Measurements from ENCODE around the gene PLOD1. TPM values are rescaled to one million over a fixed set of nuclear protein-coding genes. Genes with fewer than 3 reads are reported as not detected.

Gene PLOD1
- total and polyA plus RNA-seq, 4 donors: 48.0 to 82.9 (median 63.9) TPM

GRCh38 chr1:12021616-12022015 lies 87.1 kb downstream of the PLOD1 start:
- Histone ChIP-seq H3K9me3 (ENCODE audit: control insufficient read depth in 4 of 4, low read length in 3 of 4) (no peaks in the 10 kb centered on the region), H3K4me1 (ENCODE audit: control insufficient read depth in 4 of 4, insufficient read depth in 4 of 4, low read length in 3 of 4) (peaks cover 0 to 9% (median 6%) of the 10 kb centered on the region in 4 donors), H3K9ac (ENCODE audit: low read depth in 1 of 2, low read length in 2 of 2) (no peak overlapping the region), H3K36me3 (ENCODE audit: control insufficient read depth in 4 of 4, insufficient read depth in 3 of 4, low read depth in 1 of 4, low read length in 3 of 4) (peaks cover 1 to 22% (median 9%) of the 10 kb centered on the region in 4 donors), H3K4me3 (ENCODE audit: low read depth in 1 of 3, low read length in 3 of 3) (no peak overlapping the region), H3K27me3 (ENCODE audit: control insufficient read depth in 4 of 4, insufficient read depth in 4 of 4, low read length in 3 of 4) (no peaks in the 10 kb centered on the region), H3K27ac (ENCODE audit: low read depth in 1 of 2, low read length in 2 of 2) (no peak overlapping the region)
- TF ChIP-seq FOXA1 (IDR thresholded peaks at IDR 0.05): no peak
- TF ChIP-seq HNF4G (IDR thresholded peaks at IDR 0.05): no peak
- TF ChIP-seq RXRA (IDR thresholded peaks at IDR 0.05): no peak
- DNase-seq (ENCODE audit: low spot score): no peak
- WGBS: 97% methylated on average over 9 of the region's 9 CpGs

- Histone ChIP-seq H3K27ac (ENCODE audit: low read depth in 1 of 2, low read length in 2 of 2) (no peak overlapping the region), H3K4me3 (ENCODE audit: low read depth in 1 of 3, low read length in 3 of 3) (no peak overlapping the region), H3K9me3 (ENCODE audit: control insufficient read depth in 4 of 4, low read length in 3 of 4) (no peaks in the 10 kb centered on the region), H3K36me3 (ENCODE audit: control insufficient read depth in 4 of 4, insufficient read depth in 3 of 4, low read depth in 1 of 4, low read length in 3 of 4) (peaks cover 1 to 24% (median 9%) of the 10 kb centered on the region in 4 donors), H3K4me1 (ENCODE audit: control insufficient read depth in 4 of 4, insufficient read depth in 4 of 4, low read length in 3 of 4) (peaks cover 0 to 9% (median 6%) of the 10 kb centered on the region in 4 donors), H3K9ac (ENCODE audit: low read depth in 1 of 2, low read length in 2 of 2) (no peak overlapping the region), H3K27me3 (ENCODE audit: control insufficient read depth in 4 of 4, insufficient read depth in 4 of 4, low read length in 3 of 4) (no peaks in the 10 kb centered on the region)
- no peak for DNase-seq (ENCODE audit: low spot score)
- TF ChIP-seq SP1 (IDR thresholded peaks at IDR 0.05): no peak
- no peak for TF ChIP-seq ATF3 (IDR thresholded peaks at IDR 0.05)
- no peak for TF ChIP-seq FOXA1 (IDR thresholded peaks at IDR 0.05)
- no peak for TF ChIP-seq YY1 (IDR thresholded peaks at IDR 0.05)
- TF ChIP-seq NR2F2 (IDR thresholded peaks at IDR 0.05): no peak
- no peak for TF ChIP-seq MAX (IDR thresholded peaks at IDR 0.05)
- no peak for TF ChIP-seq TAF1 (conservative IDR thresholded peaks at IDR 0.05)
- TF ChIP-seq JUND (IDR thresholded peaks at IDR 0.05): no peak
- WGBS: 98% methylated on average over 14 of the region's 14 CpGs
Measured at GRCh38 chr1:12022036-12022435, 87.5 kb downstream of the PLOD1 start.

Small RNA genes lying within 50 kb of the gene (small RNA-seq; reads per million reads assigned to genes)
- gene AL096840.1 (not detected), gene RF00019 (not detected), gene RNU5E-4P (8.8 reads per million, percentile 94 among the genes with 10 or more reads in this experiment)

Other genes with a start within 250 kb of the PLOD1 start
- under 1 TPM in 1 of 2 donors, not detected in 1; under 0.01 TPM for gene DRAXIN, start 243.0 kb upstream of the PLOD1 start, total RNA-seq
- under 1 TPM in 1 of 2 donors, not detected in 1; 0.01 TPM for gene DRAXIN, start 243.0 kb upstream of the PLOD1 start, polyA plus RNA-seq
- 10 to 100 TPM in 1 of 2 donors, 1 to 10 TPM in 1; 8.5 to 19.3 TPM for gene AGTRAP, start 198.6 kb upstream of the PLOD1 start, total RNA-seq
- gene AGTRAP, start 198.6 kb upstream of the PLOD1 start, polyA plus RNA-seq: 10 to 100 TPM; 16.0 to 19.0 TPM
- gene C1orf167, start 172.5 kb upstream of the PLOD1 start, total RNA-seq: not detected
- under 1 TPM in 1 of 2 donors, not detected in 1; 0.37 TPM for gene C1orf167, start 172.5 kb upstream of the PLOD1 start, polyA plus RNA-seq
- gene MTHFR, start 128.8 kb upstream of the PLOD1 start, total RNA-seq: 10 to 100 TPM; 27.6 to 29.0 TPM
- gene MTHFR, start 128.8 kb upstream of the PLOD1 start, polyA plus RNA-seq: 1 to 10 TPM; 5.5 to 9.0 TPM
- gene CLCN6, start 128.5 kb upstream of the PLOD1 start, total RNA-seq: 1 to 10 TPM; 5.6 to 9.0 TPM
- gene CLCN6, start 128.5 kb upstream of the PLOD1 start, polyA plus RNA-seq: 1 to 10 TPM; 5.0 to 7.3 TPM
- not detected for gene NPPA, start 86.9 kb upstream of the PLOD1 start, total RNA-seq
- gene NPPA, start 86.9 kb upstream of the PLOD1 start, polyA plus RNA-seq: under 1 TPM in 1 of 2 donors, not detected in 1; 0.12 TPM
- not detected for gene NPPB, start 75.8 kb upstream of the PLOD1 start, total RNA-seq
- gene NPPB, start 75.8 kb upstream of the PLOD1 start, polyA plus RNA-seq: not detected
- gene KIAA2013, start 8.3 kb upstream of the PLOD1 start, total RNA-seq: 10 to 100 TPM; 26.3 to 77.5 TPM
- 10 to 100 TPM; 16.8 to 39.6 TPM for gene KIAA2013, start 8.3 kb upstream of the PLOD1 start, polyA plus RNA-seq
- gene MFN2, start 45.7 kb downstream of the PLOD1 start, total RNA-seq: 10 to 100 TPM; 36.0 to 87.8 TPM
- gene MFN2, start 45.7 kb downstream of the PLOD1 start, polyA plus RNA-seq: 10 to 100 TPM; 17.2 to 50.4 TPM
- gene MIIP, start 84.8 kb downstream of the PLOD1 start, total RNA-seq: 10 to 100 TPM; 16.4 to 20.6 TPM
- 10 to 100 TPM; 11.1 to 19.2 TPM for gene MIIP, start 84.8 kb downstream of the PLOD1 start, polyA plus RNA-seq
- under 1 TPM; 0.08 to 0.19 TPM for gene TNFRSF8, start 128.6 kb downstream of the PLOD1 start, total RNA-seq
- gene TNFRSF8, start 128.6 kb downstream of the PLOD1 start, polyA plus RNA-seq: under 1 TPM; 0.11 to 0.13 TPM
- 10 to 100 TPM; 16.0 to 16.9 TPM for gene TNFRSF1B, start 232.3 kb downstream of the PLOD1 start, total RNA-seq
- gene TNFRSF1B, start 232.3 kb downstream of the PLOD1 start, polyA plus RNA-seq: 10 to 100 TPM in 1 of 2 donors, 1 to 10 TPM in 1; 7.2 to 19.6 TPM